ENCODE data around the gene AIG1. TPM values are rescaled to one million over a fixed set of nuclear protein-coding genes. Genes with fewer than 3 reads are reported as not detected.

AIG1 gene
- total RNA-seq, 1 donor from 2014 or later = 60.6 TPM

GRCh38 chr6:143193571-143194094 is 132.9 kb downstream of the AIG1 start:
- H3K36me3 ChIP-seq (ENCODE audit: control insufficient read depth, insufficient read depth, low read length) = peaks cover 1% of the 10 kb centered on the region
- TF ChIP-seq, protein P1, sequence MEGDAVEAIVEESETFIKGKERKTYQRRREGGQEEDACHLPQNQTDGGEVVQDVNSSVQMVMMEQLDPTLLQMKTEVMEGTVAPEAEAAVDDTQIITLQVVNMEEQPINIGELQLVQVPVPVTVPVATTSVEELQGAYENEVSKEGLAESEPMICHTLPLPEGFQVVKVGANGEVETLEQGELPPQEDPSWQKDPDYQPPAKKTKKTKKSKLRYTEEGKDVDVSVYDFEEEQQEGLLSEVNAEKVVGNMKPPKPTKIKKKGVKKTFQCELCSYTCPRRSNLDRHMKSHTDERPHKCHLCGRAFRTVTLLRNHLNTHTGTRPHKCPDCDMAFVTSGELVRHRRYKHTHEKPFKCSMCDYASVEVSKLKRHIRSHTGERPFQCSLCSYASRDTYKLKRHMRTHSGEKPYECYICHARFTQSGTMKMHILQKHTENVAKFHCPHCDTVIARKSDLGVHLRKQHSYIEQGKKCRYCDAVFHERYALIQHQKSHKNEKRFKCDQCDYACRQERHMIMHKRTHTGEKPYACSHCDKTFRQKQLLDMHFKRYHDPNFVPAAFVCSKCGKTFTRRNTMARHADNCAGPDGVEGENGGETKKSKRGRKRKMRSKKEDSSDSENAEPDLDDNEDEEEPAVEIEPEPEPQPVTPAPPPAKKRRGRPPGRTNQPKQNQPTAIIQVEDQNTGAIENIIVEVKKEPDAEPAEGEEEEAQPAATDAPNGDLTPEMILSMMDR (IDR thresholded peaks at IDR 0.05; ENCODE audit: insufficient read depth, low read length, severe bottlenecking) = no peak

DNA sequence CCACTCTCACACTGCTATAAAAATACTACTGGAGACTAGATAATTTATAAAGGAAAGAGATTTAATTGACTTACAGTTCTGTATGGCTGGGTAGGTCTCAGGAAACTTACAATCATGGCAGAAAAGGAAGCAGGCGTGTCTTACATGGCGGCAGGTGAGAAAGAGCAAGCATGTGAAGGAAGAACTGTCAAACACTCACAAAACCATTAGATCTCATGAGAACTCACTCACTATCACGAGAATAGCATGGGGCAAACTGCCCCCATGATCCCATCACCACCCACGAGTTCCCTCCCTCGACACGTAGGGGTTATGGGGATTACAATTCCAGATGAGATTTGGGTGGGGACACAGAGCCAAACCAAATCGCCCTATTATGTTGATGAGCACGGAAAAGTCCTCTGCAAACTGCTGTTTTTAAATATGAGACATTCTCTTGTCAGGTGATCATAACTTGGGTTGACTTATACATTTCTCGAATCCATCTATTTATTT is 133.5 kb downstream of the AIG1 start:
- TF ChIP-seq, protein P1 (IDR thresholded peaks at IDR 0.05; ENCODE audit: insufficient read depth, low read length, severe bottlenecking) = no peak
- peaks cover 1% of the 10 kb centered on the region for H3K36me3 ChIP-seq (ENCODE audit: control insufficient read depth, insufficient read depth, low read length)
- H3K27me3 ChIP-seq (ENCODE audit: control insufficient read depth, insufficient read depth, low read length) = no peaks in the 10 kb centered on the region
- H3K4me3 ChIP-seq (ENCODE audit: low read depth, low read length) = no peak overlapping the region
- DNase-seq (ENCODE audit: low read depth) (no peak), FAIRE-seq (no peak)

More at GRCh38 chr6:143193571-143194094, 132.9 kb downstream of the AIG1 start:
- DNase-seq (ENCODE audit: low read depth) = no peak
- H3K27me3 ChIP-seq (ENCODE audit: control insufficient read depth, insufficient read depth, low read length) = no peaks in the 10 kb centered on the region
- no peak overlapping the region for H3K4me3 ChIP-seq (ENCODE audit: low read depth, low read length)
- FAIRE-seq = no peak

DNA sequence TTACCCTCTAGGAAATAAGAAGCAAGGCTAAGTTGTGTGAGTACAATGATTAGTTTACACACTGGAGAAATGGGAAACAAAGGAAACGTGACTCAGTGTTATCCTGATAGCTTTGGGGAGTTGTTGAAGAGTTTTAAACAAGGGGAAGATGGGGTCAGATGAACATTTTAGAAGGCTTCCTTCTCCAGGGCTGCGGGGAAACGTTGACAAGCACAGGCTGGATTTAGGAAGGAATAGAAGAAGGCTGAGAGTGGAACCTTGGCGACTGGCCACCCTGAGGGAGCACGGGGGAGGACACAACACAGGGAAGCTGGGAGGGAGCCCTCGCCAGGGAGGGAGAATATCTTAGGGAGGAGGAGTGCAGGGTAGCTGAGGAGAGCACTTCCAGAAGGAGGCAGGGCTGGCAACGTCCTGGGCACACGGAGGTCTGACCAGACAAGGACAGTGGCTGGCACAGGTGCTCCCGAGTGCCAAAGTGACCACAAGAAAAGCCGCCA is 134.7 kb downstream of the AIG1 start:
- TF ChIP-seq, protein P1 (IDR thresholded peaks at IDR 0.05; ENCODE audit: insufficient read depth, low read length, severe bottlenecking) = no peak
- no peak for DNase-seq (ENCODE audit: low read depth)
- Histone ChIP-seq H3K27me3 (ENCODE audit: control insufficient read depth, insufficient read depth, low read length) (no peaks in the 10 kb centered on the region), H3K36me3 (ENCODE audit: control insufficient read depth, insufficient read depth, low read length) (peaks cover 1% of the 10 kb centered on the region), H3K4me3 (ENCODE audit: low read depth, low read length) (no peak overlapping the region)
- no peak for FAIRE-seq

GRCh38 chr6:143196525-143197225 is 136.0 kb downstream of the AIG1 start:
- Histone ChIP-seq H3K4me3 (ENCODE audit: low read depth, low read length) (no peak overlapping the region), H3K27me3 (ENCODE audit: control insufficient read depth, insufficient read depth, low read length) (no peaks in the 10 kb centered on the region), H3K36me3 (ENCODE audit: control insufficient read depth, insufficient read depth, low read length) (peaks cover 1% of the 10 kb centered on the region)
- TF ChIP-seq, protein P1 (IDR thresholded peaks at IDR 0.05; ENCODE audit: insufficient read depth, low read length, severe bottlenecking) = no peak
- FAIRE-seq (no peak), DNase-seq (ENCODE audit: low read depth) (no peak)

GRCh38 chr6:143197377-143197776 is 136.7 kb downstream of the AIG1 start:
- TF ChIP-seq, protein P1 (IDR thresholded peaks at IDR 0.05; ENCODE audit: insufficient read depth, low read length, severe bottlenecking) = no peak
- no peaks in the 10 kb centered on the region for H3K27me3 ChIP-seq (ENCODE audit: control insufficient read depth, insufficient read depth, low read length)
- no peaks in the 10 kb centered on the region for H3K36me3 ChIP-seq (ENCODE audit: control insufficient read depth, insufficient read depth, low read length)
- DNase-seq (ENCODE audit: low read depth) = no peak
- FAIRE-seq = no peak
- H3K4me3 ChIP-seq (ENCODE audit: low read depth, low read length) = no peak overlapping the region

Data from bronchial epithelial cell (primary cell).